ENCODE measurements around the gene LINGO1.
A peak's percentile ranks its signal among the peaks of the same experiment; 100 is the strongest.

The LINGO1 gene

GRCh38 chr15:77654975-77655374 is 22.3 kb upstream of the LINGO1 start:
- no peak for DNase-seq

- no peak for DNase-seq
Measured at GRCh38 chr15:77653832-77654480, 21.2 kb upstream of the LINGO1 start.

GRCh38 chr15:77650265-77650664 is 17.6 kb upstream of the LINGO1 start:
- no peak for DNase-seq

- no peak for DNase-seq
Measured at GRCh38 chr15:77649610-77650009, 16.9 kb upstream of the LINGO1 start.

GRCh38 chr15:77649017-77649416 is 16.3 kb upstream of the LINGO1 start:
- DNase-seq, result no peak

GRCh38 chr15:77647961-77648360 is 15.2 kb upstream of the LINGO1 start:
- no peak for DNase-seq

GRCh38 chr15:77646104-77646694 is 13.5 kb upstream of the LINGO1 start:
- DNase-seq, result no peak

- DNase-seq, result no peak
Measured at GRCh38 chr15:77645602-77646001, 12.9 kb upstream of the LINGO1 start.

GRCh38 chr15:77644543-77645247 is 12.0 kb upstream of the LINGO1 start:
- DNase-seq, result no peak

- DNase-seq, result no peak
Measured at GRCh38 chr15:77643764-77644163, 11.1 kb upstream of the LINGO1 start.

GRCh38 chr15:77642793-77643430 is 10.2 kb upstream of the LINGO1 start:
- no peak for DNase-seq

- no peak for DNase-seq
Measured at GRCh38 chr15:77641999-77642398, 9.3 kb upstream of the LINGO1 start.

GRCh38 chr15:77640615-77641014 is 7.9 kb upstream of the LINGO1 start:
- no peak for DNase-seq

GRCh38 chr15:77639431-77639830 is 6.7 kb upstream of the LINGO1 start:
- DNase-seq, result no peak

- no peak for DNase-seq
Measured at GRCh38 chr15:77637851-77638692, 5.4 kb upstream of the LINGO1 start.

- no peak for DNase-seq
Measured at GRCh38 chr15:77636209-77636608, 3.5 kb upstream of the LINGO1 start.

GRCh38 chr15:77634266-77634962 is 1.7 kb upstream of the LINGO1 start:
- peak; percentile 15 for DNase-seq

GRCh38 chr15:77633913-77634265 is 1.2 kb upstream of the LINGO1 start:
- no peak for DNase-seq

GRCh38 chr15:77633134-77633912 is 611 bp upstream of the LINGO1 start:
- DNase-seq, result peak; percentile 25

GRCh38 chr15:77631745-77632533 is 773 bp downstream of the LINGO1 start:
- DNase-seq, result no peak
